ENCODE data around the gene NXPH4.

The NXPH4 gene

DNA sequence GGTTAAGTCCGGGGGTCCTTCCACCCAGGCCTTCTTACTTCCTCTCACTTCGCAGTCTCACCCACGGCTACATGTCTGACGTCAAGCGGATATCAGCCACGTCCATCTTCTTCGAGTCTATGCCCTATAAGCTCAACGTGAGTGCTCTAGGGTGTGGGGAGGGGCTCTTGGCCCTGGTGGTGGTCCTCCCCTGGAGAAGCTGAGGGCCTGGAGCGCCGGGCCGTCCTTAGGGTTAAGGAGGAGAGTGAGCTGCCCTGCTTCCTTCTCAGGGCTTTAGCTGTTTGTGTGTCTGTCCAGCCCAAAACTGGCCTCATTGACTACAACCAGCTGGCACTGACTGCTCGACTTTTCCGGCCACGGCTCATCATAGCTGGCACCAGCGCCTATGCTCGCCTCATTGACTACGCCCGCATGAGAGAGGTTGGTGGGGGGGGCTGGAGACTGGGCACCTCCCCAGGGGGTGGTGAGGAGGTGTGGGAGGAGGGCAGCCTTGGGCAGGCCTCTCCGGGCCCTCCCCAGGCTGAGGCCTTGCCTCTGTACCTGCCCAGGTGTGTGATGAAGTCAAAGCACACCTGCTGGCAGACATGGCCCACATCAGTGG is 15.7 kb downstream of the NXPH4 start:
- TF ChIP-seq, protein P1, sequence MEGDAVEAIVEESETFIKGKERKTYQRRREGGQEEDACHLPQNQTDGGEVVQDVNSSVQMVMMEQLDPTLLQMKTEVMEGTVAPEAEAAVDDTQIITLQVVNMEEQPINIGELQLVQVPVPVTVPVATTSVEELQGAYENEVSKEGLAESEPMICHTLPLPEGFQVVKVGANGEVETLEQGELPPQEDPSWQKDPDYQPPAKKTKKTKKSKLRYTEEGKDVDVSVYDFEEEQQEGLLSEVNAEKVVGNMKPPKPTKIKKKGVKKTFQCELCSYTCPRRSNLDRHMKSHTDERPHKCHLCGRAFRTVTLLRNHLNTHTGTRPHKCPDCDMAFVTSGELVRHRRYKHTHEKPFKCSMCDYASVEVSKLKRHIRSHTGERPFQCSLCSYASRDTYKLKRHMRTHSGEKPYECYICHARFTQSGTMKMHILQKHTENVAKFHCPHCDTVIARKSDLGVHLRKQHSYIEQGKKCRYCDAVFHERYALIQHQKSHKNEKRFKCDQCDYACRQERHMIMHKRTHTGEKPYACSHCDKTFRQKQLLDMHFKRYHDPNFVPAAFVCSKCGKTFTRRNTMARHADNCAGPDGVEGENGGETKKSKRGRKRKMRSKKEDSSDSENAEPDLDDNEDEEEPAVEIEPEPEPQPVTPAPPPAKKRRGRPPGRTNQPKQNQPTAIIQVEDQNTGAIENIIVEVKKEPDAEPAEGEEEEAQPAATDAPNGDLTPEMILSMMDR (IDR thresholded peaks at IDR 0.05; ENCODE audit: insufficient read depth, missing control alignments), result no peak
- DNase-seq (ENCODE audit: insufficient read length, low spot score), result no peak
- FAIRE-seq, result no peak

DNA sequence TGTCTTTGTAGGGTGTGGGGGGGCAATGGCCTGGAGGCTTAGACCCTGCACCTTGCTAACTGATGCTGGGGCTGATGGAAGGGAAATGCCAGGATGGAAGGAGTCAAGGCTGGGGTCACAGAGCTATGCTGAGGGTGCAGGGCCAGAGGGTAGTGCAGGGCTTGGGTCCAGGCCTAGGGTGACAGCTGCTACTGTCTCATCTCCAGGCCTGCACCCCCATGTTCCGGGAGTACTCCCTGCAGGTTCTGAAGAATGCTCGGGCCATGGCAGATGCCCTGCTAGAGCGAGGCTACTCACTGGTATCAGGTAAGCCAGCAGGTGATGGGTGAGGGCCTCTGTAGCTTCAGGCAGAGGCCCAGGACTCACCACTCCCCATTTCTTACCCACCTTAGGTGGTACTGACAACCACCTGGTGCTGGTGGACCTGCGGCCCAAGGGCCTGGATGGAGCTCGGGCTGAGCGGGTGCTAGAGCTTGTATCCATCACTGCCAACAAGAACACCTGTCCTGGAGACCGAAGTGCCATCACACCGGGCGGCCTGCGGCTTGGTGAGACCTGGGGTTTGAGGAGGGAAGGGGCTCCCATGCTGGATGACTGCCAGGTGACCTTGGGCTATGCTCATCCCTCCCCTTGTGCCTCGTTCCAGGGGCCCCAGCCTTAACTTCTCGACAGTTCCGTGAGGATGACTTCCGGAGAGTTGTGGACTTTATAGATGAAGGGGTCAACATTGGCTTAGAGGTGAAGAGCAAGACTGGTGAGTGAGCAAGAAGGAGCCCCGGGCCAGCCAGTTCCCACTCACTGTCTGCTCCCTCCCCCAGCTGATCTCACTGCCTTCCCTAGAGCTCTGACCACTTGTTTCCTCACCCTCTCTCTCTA is 17.0 kb downstream of the NXPH4 start:
- TF ChIP-seq, protein P1 (IDR thresholded peaks at IDR 0.05; ENCODE audit: insufficient read depth, missing control alignments), result no peak
- DNase-seq (ENCODE audit: insufficient read length, low spot score), result no peak
- FAIRE-seq, result no peak

DNA sequence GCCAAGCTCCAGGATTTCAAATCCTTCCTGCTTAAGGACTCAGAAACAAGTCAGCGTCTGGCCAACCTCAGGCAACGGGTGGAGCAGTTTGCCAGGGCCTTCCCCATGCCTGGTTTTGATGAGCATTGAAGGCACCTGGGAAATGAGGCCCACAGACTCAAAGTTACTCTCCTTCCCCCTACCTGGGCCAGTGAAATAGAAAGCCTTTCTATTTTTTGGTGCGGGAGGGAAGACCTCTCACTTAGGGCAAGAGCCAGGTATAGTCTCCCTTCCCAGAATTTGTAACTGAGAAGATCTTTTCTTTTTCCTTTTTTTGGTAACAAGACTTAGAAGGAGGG is 17.6 kb downstream of the NXPH4 start:
- FAIRE-seq (no peak), DNase-seq (ENCODE audit: insufficient read length, low spot score) (no peak)
- TF ChIP-seq, protein P1 (IDR thresholded peaks at IDR 0.05; ENCODE audit: insufficient read depth, missing control alignments), result no peak

DNA sequence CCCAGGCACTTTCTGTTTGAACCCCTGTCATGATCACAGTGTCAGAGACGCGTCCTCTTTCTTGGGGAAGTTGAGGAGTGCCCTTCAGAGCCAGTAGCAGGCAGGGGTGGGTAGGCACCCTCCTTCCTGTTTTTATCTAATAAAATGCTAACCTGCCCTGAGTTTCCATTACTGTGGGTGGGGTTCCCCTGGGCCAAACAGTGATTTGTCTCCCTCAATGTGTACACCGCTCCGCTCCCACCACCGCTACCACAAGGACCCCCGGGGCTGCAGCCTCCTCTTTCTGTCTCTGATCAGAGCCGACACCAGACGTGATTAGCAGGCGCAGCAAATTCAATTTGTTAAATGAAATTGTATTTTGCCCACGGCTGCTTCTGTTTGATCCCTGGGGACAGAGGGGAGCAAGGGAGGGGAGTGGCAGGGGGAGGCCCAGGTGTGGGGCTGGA is 18.0 kb downstream of the NXPH4 start:
- TF ChIP-seq, protein P1 (IDR thresholded peaks at IDR 0.05; ENCODE audit: insufficient read depth, missing control alignments), result no peak
- no peak for FAIRE-seq
- no peak for DNase-seq (ENCODE audit: insufficient read length, low spot score)

DNA sequence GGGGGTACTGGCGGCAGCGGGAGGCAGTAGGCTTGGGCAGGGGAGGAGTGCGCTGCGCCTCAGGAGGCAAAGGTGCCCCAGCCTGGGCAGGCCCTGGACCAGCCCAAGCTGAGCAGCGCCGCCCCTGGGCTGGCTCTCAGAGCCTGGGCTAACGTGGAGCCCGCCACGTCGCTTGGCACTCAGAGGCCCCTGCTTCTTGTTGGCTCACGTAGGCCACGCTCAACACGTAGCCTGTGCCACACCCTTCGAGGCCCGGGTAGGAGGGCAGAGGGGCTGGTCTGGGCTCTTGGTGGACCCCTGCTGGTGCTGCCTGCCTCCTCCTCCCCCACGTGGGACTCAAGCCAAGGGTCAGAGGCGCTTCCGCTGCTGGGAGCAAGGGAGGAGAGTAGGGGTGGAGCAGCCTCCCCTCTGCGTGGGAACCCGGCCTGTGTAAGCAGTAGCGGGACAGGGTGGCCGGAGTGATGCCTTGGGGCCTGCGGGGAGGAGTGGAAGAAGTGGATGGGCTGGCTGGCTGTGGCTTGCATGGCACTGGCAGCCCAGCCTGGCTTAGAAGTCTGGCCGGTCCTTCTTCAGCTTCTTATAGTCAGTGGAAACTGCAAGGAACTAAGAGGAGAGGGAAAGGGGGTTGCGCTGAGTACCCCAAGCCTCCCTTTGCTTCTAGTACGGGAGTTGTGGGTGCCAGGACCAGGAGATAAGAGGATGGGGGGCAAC is 18.6 kb downstream of the NXPH4 start:
- no peak for DNase-seq (ENCODE audit: insufficient read length, low spot score)
- TF ChIP-seq, protein P1 (IDR thresholded peaks at IDR 0.05; ENCODE audit: insufficient read depth, missing control alignments), result no peak
- FAIRE-seq, result no peak

DNA sequence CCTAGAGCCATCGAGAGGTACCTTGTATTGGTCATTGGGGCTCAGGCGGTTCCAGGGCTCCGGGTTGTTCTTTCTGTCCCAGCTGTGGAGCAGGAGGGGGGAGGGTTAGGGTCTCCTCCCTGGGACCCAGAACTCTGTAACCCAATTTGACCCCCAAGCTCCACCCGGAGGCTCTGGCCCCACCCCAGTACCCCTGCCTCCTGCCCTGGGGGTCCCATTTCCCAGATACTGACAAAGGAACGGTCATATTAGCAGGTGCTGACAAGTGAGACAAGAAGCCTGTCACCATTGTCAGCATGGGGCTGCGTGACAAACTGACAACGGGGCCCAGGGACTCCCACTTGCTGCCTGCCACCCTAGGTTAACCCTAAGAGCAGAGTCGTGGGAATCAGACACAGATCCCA is 19.1 kb downstream of the NXPH4 start:
- no peak for FAIRE-seq
- TF ChIP-seq, protein P1 (IDR thresholded peaks at IDR 0.05; ENCODE audit: insufficient read depth, missing control alignments), result no peak
- DNase-seq (ENCODE audit: insufficient read length, low spot score), result no peak
